Endometrium (tissue), 2 donors: ENCODE measurements around the gene STH.
"Not testable (repeated sequence)": the region's sequence is repeated elsewhere in the genome, so short reads cannot be mapped to it uniquely, and the experiment has no call there.

Experiments
- FAIRE-seq: peaks from 2 replicates; lab custom pipeline; 2012; peaks lifted over from hg19 to GRCh38; lab: Jason Lieb, UNC
- donor health status: control.
- donor health status: control.

The STH gene

GRCh38 chr17:46006082-46006481 is 7.0 kb downstream of the STH start:
- FAIRE-seq = not testable (repeated sequence)

- FAIRE-seq = peak; percentile 45
These were observed 8.5 kb downstream of the STH start for GRCh38 chr17:46007461-46007965.

DNA sequence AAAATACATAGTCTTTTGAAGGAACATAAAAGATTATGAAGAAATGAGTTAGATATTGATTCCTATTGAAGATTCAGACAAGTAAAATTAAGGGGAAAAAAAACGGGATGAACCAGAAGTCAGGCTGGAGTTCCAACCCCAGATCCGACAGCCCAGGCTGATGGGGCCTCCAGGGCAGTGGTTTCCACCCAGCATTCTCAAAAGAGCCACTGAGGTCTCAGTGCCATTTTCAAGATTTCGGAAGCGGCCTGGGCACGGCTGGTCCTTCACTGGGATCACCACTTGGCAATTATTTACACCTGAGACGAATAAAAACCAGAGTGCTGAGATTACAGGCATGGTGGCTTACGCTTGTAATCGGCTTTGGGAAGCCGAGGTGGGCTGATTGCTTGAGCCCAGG is 9.5 kb downstream of the STH start:
- no peak for FAIRE-seq

DNA sequence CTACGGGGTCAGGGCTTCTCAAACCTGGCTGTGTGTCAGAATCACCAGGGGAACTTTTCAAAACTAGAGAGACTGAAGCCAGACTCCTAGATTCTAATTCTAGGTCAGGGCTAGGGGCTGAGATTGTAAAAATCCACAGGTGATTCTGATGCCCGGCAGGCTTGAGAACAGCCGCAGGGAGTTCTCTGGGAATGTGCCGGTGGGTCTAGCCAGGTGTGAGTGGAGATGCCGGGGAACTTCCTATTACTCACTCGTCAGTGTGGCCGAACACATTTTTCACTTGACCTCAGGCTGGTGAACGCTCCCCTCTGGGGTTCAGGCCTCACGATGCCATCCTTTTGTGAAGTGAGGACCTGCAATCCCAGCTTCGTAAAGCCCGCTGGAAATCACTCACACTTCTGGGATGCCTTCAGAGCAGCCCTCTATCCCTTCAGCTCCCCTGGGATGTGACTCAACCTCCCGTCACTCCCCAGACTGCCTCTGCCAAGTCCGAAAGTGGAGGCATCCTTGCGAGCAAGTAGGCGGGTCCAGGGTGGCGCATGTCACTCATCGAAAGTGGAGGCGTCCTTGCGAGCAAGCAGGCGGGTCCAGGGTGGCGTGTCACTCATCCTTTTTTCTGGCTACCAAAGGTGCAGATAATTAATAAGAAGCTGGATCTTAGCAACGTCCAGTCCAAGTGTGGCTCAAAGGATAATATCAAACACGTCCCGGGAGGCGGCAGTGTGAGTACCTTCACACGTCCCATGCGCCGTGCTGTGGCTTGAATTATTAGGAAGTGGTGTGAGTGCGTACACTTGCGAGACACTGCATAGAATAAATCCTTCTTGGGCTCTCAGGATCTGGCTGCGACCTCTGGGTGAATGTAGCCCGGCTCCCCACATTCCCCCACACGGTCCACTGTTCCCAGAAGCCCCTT is 10.9 kb downstream of the STH start:
- no peak for FAIRE-seq

GRCh38 chr17:46010597-46011186 is 11.6 kb downstream of the STH start:
- FAIRE-seq = no peak

- FAIRE-seq = no peak
These were observed 12.9 kb downstream of the STH start for GRCh38 chr17:46011711-46012505.

- FAIRE-seq = no peak
These were observed 13.5 kb downstream of the STH start for GRCh38 chr17:46012506-46013079.

- no peak for FAIRE-seq
These were observed 14.1 kb downstream of the STH start for GRCh38 chr17:46013127-46013501.

- no peak for FAIRE-seq
These were observed 14.6 kb downstream of the STH start for GRCh38 chr17:46013502-46014165.

GRCh38 chr17:46019408-46019925 is 20.4 kb downstream of the STH start:
- FAIRE-seq = not testable (repeated sequence)

DNA sequence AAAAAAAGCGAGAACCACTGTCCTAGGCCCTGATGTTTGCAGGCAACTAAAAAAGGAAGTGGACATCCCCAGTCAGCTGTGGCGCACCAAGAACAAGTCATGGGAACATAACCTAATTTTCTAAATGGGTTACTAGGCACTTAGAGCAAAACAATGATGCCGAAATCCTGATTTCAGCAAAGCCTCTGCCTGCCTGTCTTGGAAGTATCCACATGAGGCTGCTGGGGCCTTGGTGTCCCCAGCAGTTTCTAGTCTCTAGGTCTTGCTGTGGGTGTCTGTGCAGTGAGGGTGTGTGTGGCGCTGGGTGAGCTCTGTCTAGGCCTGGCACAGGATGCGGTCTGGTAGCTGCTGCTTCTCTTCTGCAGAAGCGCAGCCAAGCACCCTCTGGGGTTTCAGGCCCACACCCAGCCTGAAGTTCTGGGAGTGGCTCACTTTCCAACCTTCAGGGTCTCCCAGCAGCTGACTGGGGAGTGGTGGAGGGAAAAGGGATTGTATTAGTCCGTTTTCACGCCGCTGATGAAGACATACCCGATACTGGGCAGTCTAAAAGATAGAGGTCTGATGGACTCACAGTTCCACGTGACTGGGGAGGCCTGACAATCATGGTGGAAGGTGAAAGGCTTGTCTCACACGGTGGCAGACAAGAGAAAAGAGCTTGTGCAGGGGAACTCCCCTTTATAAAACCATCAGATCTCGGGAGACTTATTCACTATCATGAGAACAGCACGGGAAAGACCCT is 21.1 kb downstream of the STH start:
- no peak for FAIRE-seq

DNA sequence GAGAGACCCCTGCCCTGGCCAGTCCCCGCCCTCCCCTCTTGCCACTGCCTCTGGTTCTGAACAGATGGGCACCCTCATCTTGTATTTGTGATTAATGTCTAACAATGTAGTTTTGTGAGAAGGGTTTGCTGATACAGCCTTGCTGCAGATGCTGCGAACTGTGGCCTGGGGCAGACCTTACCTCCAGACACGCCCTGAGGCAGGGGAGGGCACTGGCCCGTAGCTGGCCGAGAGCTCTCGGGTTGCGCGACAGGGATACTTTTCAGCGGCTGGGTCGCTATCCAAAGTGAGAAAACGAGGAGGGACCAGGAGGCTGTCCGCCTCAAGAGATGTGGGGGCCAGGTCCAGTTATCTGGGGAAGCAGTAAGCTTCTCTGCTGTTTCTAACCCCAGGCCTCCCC is 21.9 kb downstream of the STH start:
- no peak for FAIRE-seq

- FAIRE-seq = not testable (repeated sequence)
These were observed 24.3 kb downstream of the STH start for GRCh38 chr17:46023366-46023765.

DNA sequence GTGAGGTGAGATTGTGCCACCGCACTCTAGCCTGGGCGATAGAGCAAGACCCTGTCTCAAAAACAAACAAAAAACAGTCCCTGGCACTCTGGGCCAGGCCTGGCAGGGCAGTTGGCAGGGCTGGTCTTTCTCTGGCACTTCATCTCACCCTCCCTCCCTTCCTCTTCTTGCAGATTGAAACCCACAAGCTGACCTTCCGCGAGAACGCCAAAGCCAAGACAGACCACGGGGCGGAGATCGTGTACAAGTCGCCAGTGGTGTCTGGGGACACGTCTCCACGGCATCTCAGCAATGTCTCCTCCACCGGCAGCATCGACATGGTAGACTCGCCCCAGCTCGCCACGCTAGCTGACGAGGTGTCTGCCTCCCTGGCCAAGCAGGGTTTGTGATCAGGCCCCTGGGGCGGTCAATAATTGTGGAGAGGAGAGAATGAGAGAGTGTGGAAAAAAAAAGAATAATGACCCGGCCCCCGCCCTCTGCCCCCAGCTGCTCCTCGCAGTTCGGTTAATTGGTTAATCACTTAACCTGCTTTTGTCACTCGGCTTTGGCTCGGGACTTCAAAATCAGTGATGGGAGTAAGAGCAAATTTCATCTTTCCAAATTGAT is 24.8 kb downstream of the STH start:
- FAIRE-seq = no peak

DNA sequence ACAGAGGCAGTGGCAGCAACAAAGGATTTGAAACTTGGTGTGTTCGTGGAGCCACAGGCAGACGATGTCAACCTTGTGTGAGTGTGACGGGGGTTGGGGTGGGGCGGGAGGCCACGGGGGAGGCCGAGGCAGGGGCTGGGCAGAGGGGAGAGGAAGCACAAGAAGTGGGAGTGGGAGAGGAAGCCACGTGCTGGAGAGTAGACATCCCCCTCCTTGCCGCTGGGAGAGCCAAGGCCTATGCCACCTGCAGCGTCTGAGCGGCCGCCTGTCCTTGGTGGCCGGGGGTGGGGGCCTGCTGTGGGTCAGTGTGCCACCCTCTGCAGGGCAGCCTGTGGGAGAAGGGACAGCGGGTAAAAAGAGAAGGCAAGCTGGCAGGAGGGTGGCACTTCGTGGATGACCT is 25.5 kb downstream of the STH start:
- no peak for FAIRE-seq

DNA sequence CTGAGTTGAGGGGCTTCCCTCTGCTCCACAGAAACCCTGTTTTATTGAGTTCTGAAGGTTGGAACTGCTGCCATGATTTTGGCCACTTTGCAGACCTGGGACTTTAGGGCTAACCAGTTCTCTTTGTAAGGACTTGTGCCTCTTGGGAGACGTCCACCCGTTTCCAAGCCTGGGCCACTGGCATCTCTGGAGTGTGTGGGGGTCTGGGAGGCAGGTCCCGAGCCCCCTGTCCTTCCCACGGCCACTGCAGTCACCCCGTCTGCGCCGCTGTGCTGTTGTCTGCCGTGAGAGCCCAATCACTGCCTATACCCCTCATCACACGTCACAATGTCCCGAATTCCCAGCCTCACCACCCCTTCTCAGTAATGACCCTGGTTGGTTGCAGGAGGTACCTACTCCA is 26.0 kb downstream of the STH start:
- no peak for FAIRE-seq

- FAIRE-seq = no peak
These were observed 26.6 kb downstream of the STH start for GRCh38 chr17:46025510-46026165.

DNA sequence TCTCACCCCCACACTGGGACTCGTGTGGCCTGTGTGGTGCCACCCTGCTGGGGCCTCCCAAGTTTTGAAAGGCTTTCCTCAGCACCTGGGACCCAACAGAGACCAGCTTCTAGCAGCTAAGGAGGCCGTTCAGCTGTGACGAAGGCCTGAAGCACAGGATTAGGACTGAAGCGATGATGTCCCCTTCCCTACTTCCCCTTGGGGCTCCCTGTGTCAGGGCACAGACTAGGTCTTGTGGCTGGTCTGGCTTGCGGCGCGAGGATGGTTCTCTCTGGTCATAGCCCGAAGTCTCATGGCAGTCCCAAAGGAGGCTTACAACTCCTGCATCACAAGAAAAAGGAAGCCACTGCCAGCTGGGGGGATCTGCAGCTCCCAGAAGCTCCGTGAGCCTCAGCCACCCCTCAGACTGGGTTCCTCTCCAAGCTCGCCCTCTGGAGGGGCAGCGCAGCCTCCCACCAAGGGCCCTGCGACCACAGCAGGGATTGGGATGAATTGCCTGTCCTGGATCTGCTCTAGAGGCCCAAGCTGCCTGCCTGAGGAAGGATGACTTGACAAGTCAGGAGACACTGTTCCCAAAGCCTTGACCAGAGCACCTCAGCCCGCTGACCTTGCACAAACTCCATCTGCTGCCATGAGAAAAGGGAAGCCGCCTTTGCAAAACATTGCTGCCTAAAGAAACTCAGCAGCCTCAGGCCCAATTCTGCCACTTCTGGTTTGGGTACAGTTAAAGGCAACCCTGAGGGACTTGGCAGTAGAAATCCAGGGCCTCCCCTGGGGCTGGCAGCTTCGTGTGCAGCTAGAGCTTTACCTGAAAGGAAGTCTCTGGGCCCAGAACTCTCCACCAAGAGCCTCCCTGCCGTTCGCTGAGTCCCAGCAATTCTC is 27.4 kb downstream of the STH start:
- no peak for FAIRE-seq
